ENCODE measurements around the gene TMOD2.

- no peak for TF ChIP-seq EZH2phosphoT487 (IDR thresholded peaks at IDR 0.05; ENCODE audit: insufficient read depth, low read depth)
- no peak for TF ChIP-seq EZH2 (IDR thresholded peaks at IDR 0.05; ENCODE audit: insufficient read depth, poor library complexity, severe bottlenecking)
Observed at GRCh38 chr15:51724199-51724598, 27.2 kb upstream of the TMOD2 start.
